GM18499 (cell line): ENCODE data around the gene LIMS2.
A peak's percentile ranks its signal among the peaks of the same experiment; 100 is the strongest.

Experiments
- ATAC-seq: cut with Tn5 transposase; IDR thresholded peaks from one replicate; pipeline ENCODE4 v1.9.1; 2021; ENCODE audit warnings: moderate number of reproducible peaks; ENCODE audit not compliant: insufficient read depth, unreplicated experiment

Gene LIMS2

GRCh38 chr2:127609031-127609751, 66.1 kb downstream of the LIMS2 start:
- no peak for ATAC-seq

DNA sequence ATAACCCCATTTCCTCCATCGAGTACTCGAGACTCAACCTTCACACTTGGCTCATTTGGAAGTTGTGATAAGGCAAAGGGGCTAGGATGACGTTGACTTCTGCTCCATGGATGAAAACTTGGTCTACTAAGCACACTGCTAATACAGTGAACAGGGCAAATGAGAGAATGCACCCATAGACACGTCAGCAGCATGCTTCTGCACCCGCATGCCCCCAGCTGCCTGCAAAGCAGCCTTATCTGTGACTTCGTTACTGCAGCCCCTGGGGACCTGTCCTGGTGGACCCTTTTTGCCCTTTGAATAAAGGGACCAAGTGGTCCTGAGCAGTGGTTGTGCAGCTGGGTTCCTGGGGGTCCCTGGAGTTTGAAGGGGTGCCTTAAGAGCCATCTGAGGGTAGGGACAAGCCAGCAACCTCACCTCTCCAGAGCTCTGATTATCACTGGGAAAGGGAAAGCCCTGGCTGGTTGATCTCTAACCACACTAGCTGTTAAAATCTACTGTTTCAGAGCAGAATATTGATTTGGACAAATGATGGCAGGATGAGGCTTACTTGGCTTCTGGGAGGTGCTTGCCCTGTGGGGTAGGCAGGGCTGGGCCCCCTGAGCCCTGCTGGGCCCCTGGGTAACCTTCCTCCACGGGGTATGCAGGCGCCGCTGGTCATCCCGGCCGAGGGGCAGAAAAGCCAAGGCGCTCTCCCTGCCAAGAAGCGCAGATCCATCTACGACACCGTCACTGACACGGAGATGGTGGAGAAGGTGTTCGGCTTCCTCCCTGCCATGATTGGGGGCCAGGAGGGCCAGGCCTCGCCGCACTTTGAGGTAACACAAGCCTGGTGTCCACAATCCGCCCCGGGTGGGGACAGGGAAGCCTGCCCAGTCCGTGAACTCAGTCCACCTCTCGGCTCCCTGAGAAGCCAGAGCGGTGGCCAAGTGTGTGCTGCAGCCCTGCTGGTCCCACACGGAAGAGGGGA, 67.0 kb downstream of the LIMS2 start:
- ATAC-seq, result no peak

GRCh38 chr2:127607399-127607908, 67.9 kb downstream of the LIMS2 start:
- no peak for ATAC-seq

DNA sequence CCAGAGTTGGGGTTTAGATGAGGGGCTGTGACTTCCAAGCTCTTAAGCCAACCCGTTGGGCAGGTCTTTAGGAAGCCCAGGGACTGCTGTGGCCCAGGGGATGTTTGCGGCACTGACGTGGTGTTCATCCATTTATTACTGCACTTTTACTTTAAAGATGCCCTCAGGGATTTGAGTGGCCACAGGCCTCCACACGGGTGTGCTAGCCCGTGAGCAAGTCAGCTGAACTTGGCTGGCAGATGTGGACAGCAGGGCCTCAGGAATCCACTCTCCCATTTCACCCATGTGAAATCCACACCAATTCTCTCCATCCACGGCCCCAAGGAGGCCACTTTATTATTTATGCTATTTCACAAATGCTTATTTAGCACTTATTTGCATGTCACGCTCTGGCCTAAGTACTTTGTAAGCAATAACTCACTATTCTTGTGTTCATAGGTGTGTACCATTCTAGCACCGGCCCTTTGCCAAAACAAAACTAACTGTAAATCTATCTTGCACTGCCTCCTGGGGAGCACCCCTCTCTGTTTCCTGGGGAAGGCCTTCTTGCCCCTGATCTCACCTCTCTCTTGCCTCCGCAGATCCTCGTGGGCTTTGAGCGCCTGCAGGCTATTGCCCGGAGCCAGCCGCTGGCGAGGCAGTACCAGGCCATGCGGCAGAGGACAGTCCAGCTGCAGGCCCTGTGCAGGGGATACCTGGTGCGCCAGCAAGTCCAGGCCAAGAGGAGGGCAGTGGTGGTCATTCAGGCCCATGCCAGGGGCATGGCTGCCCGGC, 68.5 kb downstream of the LIMS2 start:
- ATAC-seq, result no peak

GRCh38 chr2:127605691-127606263, 69.6 kb downstream of the LIMS2 start:
- no peak for ATAC-seq

GRCh38 chr2:127604986-127605385, 70.3 kb downstream of the LIMS2 start:
- no peak for ATAC-seq

DNA sequence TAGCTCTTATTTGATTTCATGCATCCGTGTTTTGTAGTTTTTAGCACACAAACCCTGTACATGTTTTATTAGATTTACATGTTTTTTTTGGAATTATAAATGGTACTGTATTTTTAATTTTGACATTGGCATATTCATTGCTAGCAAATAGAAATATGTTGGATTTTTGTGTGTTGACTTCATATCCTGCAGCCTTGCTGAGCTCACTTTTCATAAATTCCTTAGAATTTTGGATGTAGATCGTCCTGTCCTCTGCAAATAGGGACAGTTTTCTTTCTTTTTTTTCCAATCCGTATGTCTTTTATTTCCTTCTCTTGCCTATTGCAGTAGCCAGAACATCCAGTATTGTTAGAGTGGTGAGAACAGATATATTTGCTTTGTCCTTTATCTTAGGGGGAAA, 76.1 kb downstream of the LIMS2 start:
- no peak for ATAC-seq

- no peak for ATAC-seq
Observed at GRCh38 chr2:127598711-127599110, 76.6 kb downstream of the LIMS2 start.

- ATAC-seq, result no peak
Observed at GRCh38 chr2:127597984-127598380, 77.3 kb downstream of the LIMS2 start.

- ATAC-seq, result no peak
Observed at GRCh38 chr2:127597046-127597983, 78.0 kb downstream of the LIMS2 start.

DNA sequence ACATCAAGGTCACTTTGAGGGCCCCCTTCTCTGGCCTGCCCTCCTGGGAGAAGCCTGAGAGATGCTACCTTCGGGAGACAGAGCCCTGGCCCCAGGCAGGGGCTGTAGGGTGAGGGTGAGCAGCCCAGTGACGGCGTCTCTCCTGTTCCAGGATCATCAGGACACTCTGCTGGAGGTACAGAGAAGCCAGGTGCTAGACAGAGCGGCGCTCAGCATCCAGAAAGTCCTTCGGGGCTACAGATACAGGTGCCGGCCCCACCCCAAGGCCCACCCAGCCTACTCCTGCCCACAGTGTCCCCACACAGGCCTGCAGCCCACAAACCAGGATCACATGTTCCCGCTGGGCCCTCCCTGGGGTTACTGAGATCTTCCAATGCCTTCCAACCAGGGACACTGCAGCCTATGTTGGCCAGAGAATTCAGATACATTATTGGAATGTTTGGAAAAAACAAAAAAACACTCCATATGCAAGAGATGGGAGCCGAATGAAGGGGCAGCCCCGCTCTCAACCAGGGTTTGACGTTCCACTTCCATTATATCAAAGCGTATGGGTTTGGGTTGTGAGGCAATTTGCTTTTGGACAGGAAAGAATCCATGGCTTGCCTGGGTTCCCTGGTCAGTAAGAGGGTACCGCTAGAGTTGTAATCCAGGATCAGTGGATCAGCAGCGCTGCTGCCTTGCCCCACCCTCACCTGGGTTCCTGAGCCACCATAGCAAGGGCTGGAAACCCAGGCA, 78.9 kb downstream of the LIMS2 start:
- ATAC-seq, result no peak

- no peak for ATAC-seq
Observed at GRCh38 chr2:127594116-127594591, 81.2 kb downstream of the LIMS2 start.

DNA sequence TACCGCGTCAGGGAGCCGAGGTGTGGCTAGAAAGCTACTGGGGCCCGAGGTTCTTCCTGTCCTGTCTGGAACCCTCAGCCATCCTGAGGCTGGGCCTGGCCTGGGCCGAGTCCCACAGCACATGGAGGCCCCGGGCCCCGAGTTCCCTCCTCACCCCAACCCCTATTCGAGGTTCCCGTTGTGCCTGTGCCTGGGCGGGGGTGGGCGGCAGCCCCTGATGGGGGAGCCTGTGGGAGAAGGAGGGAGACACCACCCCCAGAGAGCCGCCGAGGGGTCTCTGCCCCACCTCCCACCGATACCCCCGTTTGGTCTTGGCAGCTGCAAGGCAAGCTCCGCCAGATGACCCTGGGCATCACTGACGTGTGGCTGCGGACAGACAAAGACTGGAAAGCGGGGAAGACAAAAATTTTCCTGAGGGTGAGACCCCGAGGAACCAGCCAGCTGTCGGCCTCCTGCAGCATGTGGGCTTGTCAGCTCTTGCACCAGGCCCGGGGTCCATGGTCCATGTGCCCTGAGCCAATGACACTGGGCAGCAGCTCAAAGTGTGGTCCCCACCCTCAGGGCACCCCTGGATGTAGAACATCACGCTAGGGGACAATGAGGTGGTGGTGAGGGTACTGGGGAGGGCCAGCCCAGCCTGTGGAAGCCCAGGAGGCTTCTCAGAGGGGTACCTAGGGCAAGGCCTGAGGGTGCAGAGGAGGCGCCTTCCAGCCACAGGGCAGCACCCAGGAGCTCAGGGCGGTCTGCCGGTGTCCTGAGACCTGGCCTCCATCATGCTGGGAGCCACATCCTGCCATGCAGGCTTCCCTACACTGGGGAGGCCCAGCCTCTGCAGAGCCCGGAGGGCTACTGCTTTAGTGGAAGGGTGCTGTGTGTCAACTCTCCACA, 81.9 kb downstream of the LIMS2 start:
- ATAC-seq, result no peak

- ATAC-seq, result no peak
Observed at GRCh38 chr2:127592761-127593227, 82.5 kb downstream of the LIMS2 start.

GRCh38 chr2:127591221-127591923, 84.0 kb downstream of the LIMS2 start:
- peak; percentile 68 for ATAC-seq

- no peak for ATAC-seq
Observed at GRCh38 chr2:127590386-127591190, 84.7 kb downstream of the LIMS2 start.
